Measurements from ENCODE around the gene UNC119. TPM values are rescaled to one million over a fixed set of nuclear protein-coding genes. Genes with fewer than 3 reads are reported as not detected.
A peak's percentile ranks its signal among the peaks of the same experiment; 100 is the strongest.

The UNC119 gene
- polyA plus RNA-seq, 1 donor (not counting 4 experiments of a cell fraction or from before 2014, with no cell fraction given) = 60.0 TPM

DNA sequence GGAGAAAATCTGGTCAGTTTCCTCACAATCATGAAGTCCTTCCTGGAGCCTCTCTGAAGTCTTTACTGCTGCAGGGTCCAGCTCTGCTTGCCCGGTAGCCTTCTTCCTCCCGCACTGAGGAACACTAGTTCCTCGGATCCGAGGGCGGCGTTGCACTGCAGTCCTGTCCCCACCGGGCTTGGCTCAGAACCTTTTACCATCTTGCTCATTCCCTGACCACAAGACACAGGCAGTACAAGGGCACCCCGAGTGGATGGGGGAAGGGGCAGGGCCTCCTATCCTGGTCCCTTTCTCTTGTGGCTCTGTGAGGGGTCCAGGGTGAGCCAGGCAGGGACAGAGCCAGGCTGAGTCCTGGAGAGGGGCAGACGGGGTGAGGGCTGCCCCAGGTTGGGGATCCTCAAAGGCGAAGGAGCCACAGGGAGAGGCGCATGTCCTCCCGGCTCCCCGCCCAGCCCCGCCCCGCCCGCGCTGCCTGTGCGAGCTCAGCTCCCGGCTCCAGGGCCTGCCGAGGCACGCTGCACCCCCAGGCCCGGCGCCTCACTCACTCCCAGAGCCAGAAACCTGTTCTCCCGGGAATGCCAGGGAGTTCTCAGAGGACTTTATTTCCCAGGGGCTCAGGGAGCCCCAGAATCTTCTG, 44.7 kb downstream of the UNC119 start:
- dilution Hi-C loops (cut with MboI; ENCODE audit: extremely low pct_ligation_motif_present, low sequenced_read_pairs) = no loop called here
- Histone ChIP-seq H3K27me3 (ENCODE audit: control insufficient read depth, extremely low read depth, insufficient read depth, low read length) (no peaks in the 10 kb centered on the region), H3K9ac (ENCODE audit: control insufficient read depth, extremely low read depth, insufficient read depth, low read length) (peak overlapping the region; percentile 61), H4K20me1 (ENCODE audit: control insufficient read depth, extremely low read depth, insufficient read depth, low read length) (no peaks in the 10 kb centered on the region), H3K9me1 (ENCODE audit: control insufficient read depth, extremely low read depth, insufficient read depth, low read length) (peaks cover 2% of the 10 kb centered on the region), H3K9me3 (ENCODE audit: control insufficient read depth, low read depth, low read length) (no peaks in the 10 kb centered on the region), H3K4me2 (ENCODE audit: control insufficient read depth, extremely low read depth, insufficient read depth, low read depth, low read length) (peak overlapping the region; percentile 67), H2AFZ (ENCODE audit: control insufficient read depth, low read length) (peak overlapping the region; percentile 87), H3K36me3 (ENCODE audit: control insufficient read depth in 2 of 2, extremely low read depth in 1 of 2, insufficient read depth in 2 of 2, low read length in 2 of 2) (no peaks in the 10 kb centered on the region), H3K4me3 (ENCODE audit: control insufficient read depth in 2 of 3, extremely low read depth in 1 of 3, insufficient read depth in 2 of 3, low read depth in 1 of 3, low read length in 3 of 3) (peak overlapping the region in 2 of 3 experiments; percentile 29 to 40), H3K27ac (ENCODE audit: control insufficient read depth, insufficient read depth, low read length) (peak overlapping the region; percentile 46), H3K4me1 (ENCODE audit: control insufficient read depth, extremely low read depth, insufficient read depth, low read length) (peaks cover 38% of the 10 kb centered on the region), H3K79me2 (ENCODE audit: control insufficient read depth, insufficient read depth, low read length) (no peaks in the 10 kb centered on the region)
- TF ChIP-seq, protein P1, sequence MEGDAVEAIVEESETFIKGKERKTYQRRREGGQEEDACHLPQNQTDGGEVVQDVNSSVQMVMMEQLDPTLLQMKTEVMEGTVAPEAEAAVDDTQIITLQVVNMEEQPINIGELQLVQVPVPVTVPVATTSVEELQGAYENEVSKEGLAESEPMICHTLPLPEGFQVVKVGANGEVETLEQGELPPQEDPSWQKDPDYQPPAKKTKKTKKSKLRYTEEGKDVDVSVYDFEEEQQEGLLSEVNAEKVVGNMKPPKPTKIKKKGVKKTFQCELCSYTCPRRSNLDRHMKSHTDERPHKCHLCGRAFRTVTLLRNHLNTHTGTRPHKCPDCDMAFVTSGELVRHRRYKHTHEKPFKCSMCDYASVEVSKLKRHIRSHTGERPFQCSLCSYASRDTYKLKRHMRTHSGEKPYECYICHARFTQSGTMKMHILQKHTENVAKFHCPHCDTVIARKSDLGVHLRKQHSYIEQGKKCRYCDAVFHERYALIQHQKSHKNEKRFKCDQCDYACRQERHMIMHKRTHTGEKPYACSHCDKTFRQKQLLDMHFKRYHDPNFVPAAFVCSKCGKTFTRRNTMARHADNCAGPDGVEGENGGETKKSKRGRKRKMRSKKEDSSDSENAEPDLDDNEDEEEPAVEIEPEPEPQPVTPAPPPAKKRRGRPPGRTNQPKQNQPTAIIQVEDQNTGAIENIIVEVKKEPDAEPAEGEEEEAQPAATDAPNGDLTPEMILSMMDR (optimal IDR thresholded peaks at IDR 0.05 in 1 of 3, IDR thresholded peaks at IDR 0.05 in 1 of 3, conservative IDR thresholded peaks at IDR 0.05 in 1 of 3; ENCODE audit: extremely low read depth in 1 of 3, insufficient read depth in 2 of 3, low read length in 3 of 3) = no peak
- no peak for TF ChIP-seq EZH2 (IDR thresholded peaks at IDR 0.05; ENCODE audit: low read length)
- DNase-seq (ENCODE audit: low read depth, low spot score) (no peak), FAIRE-seq (peak; percentile 62)

DNA sequence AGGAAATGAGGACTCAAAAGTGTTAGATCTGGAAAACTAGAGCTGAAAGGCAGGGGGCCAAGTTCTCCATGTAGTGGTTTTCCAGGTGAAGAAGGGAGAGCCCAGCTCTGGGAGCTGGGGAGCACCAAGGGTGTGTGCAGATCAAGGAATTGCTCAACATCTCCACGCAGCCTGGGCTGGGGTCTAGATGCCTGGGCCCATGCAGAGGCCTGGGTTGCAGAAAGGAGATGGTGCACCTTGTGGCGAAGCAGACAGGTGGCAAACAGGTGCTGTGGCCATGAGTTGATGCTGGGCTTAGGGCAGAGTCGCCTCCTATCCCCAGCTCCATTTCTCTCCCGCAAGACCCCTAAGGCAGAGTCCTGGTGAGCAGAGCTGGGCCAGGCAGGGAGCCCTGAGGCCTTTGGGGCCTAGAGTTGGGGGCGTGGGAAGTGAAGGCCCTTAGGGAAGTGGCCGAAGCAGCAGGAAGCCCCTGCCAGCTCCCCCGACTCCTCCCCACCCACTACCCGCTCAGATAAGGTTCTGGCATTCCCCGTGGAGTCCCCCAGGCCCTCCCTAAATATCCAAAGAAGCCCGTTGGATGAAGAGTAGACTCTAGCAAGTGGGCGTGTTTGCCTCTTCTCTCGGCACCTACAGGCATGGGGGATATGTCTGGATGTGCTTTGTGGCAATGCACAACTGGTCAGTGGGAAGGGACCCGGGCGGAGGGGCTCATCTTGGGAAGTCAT, 45.5 kb downstream of the UNC119 start:
- Histone ChIP-seq H3K27ac (ENCODE audit: control insufficient read depth, insufficient read depth, low read length) (no peak overlapping the region), H3K27me3 (ENCODE audit: control insufficient read depth, extremely low read depth, insufficient read depth, low read length) (no peaks in the 10 kb centered on the region)
- dilution Hi-C loops (cut with MboI; ENCODE audit: extremely low pct_ligation_motif_present, low sequenced_read_pairs) = no loop called here

More for the DNA sequence above, 45.5 kb downstream of the UNC119 start:
- peak overlapping the region; percentile 69 for H3K4me2 ChIP-seq (ENCODE audit: control insufficient read depth, extremely low read depth, insufficient read depth, low read depth, low read length)
- H3K4me1 ChIP-seq (ENCODE audit: control insufficient read depth, extremely low read depth, insufficient read depth, low read length) = peaks cover 38% of the 10 kb centered on the region
- H2AFZ ChIP-seq (ENCODE audit: control insufficient read depth, low read length) = no peak overlapping the region
- H4K20me1 ChIP-seq (ENCODE audit: control insufficient read depth, extremely low read depth, insufficient read depth, low read length) = no peaks in the 10 kb centered on the region
- no peak for FAIRE-seq
- H3K4me3 ChIP-seq (ENCODE audit: control insufficient read depth in 2 of 3, extremely low read depth in 1 of 3, insufficient read depth in 2 of 3, low read depth in 1 of 3, low read length in 3 of 3) = peak overlapping the region in 1 of 3 experiments; percentile 1
- H3K9me3 ChIP-seq (ENCODE audit: control insufficient read depth, low read depth, low read length) = no peaks in the 10 kb centered on the region
- peaks cover 2% of the 10 kb centered on the region for H3K9me1 ChIP-seq (ENCODE audit: control insufficient read depth, extremely low read depth, insufficient read depth, low read length)
- no peaks in the 10 kb centered on the region for H3K36me3 ChIP-seq (ENCODE audit: control insufficient read depth in 2 of 2, extremely low read depth in 1 of 2, insufficient read depth in 2 of 2, low read length in 2 of 2)
- no peak for DNase-seq (ENCODE audit: low read depth, low spot score)
- TF ChIP-seq EZH2 (IDR thresholded peaks at IDR 0.05; ENCODE audit: low read length) = no peak
- TF ChIP-seq, protein P1 (optimal IDR thresholded peaks at IDR 0.05 in 1 of 3, IDR thresholded peaks at IDR 0.05 in 1 of 3, conservative IDR thresholded peaks at IDR 0.05 in 1 of 3; ENCODE audit: extremely low read depth in 1 of 3, insufficient read depth in 2 of 3, low read length in 3 of 3) = no peak
- H3K79me2 ChIP-seq (ENCODE audit: control insufficient read depth, insufficient read depth, low read length) = no peaks in the 10 kb centered on the region
- H3K9ac ChIP-seq (ENCODE audit: control insufficient read depth, extremely low read depth, insufficient read depth, low read length) = peak overlapping the region; percentile 51
